HG02678 (cell line): ENCODE measurements around the gene ASTN2.
A peak's percentile ranks its signal among the peaks of the same experiment; 100 is the strongest.

Experiments used
- ATAC-seq: cut with Tn5 transposase; IDR thresholded peaks from one replicate; pipeline ENCODE4 v1.9.1; 2021; ENCODE audit warnings: mild to moderate bottlenecking, moderate library complexity; ENCODE audit not compliant: unreplicated experiment

Gene ASTN2

DNA sequence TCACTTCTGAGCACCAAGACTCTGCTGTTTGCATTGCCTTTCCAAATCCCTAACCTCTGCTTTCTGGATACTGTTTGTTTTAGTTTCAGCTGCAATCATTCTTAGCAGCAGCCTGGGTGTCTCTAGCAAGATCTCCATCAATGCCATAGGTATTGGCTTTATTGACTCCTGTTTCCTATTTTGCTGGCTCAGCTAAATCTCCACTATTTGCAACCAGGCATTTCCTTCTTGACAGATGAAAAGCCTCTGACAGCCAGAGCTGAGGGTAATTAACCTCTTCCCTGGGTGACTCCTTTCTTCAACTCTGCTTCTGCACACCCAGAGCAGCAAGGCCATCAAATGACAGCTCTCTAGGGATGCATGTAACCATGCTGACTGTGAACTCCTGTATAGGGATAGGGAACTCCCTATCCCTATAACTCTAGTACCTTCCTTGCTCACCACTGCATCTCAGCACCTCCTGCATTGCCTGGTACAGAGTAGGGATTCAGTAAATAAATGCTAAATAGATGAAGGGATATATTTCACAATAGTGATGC lies 434.2 kb downstream of the ASTN2 start:
- ATAC-seq: no peak

DNA sequence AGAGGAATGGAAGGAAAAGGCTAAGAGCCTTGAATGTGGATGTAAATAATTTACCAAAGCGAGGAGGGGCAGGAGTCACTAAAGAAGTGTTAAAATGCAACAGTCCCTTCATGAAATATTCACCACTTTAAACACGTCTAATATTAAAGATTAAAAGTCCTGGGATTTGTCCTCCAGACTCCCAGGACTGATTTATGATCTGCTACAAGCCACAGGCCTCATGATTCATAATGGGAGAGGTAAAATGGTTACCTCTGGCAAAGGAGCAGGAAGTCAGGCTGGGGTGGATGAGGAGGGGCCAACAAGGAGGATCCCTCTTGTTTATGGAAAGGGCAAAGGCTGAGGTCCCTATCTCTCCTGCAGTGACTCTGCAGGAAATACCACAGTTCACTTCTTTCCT lies 435.4 kb downstream of the ASTN2 start:
- no peak for ATAC-seq

DNA sequence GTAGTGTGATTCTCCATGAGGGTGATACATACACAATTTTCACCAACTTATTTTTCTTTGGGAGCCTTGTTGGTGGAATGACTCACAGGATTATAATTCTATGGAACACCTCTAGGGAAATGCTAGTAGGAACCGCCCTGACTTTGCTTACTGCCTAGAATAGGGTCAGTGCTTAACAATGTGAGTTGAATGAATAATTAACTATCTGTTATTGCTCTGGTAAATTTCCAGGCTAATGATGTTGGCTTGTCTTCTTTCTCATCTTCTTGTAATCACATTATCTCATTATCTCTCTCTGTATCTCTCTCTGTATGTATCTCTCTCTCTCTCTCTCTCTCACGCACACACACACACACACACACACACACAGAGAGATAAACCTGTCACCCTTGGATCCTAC lies 436.7 kb downstream of the ASTN2 start:
- no peak for ATAC-seq

DNA sequence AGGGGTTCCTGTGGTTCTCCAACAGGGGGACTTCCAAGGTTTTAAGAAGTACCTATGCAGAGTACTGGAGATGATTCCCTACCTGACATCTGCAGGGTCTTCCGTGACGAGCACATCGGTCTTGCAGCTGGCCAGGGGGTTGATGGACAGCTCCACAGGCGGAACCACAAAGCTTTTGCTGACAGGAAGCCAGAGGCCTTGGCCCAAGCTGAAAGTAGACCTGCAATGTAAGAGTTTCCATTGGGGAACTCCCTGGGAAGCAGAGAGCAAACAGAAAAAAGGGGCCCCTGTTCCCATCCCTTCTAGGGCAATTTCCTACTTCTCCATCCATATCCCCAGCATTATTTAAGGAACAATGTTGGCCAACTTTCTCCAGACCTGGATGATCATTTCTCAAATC lies 439.7 kb downstream of the ASTN2 start:
- ATAC-seq: no peak

DNA sequence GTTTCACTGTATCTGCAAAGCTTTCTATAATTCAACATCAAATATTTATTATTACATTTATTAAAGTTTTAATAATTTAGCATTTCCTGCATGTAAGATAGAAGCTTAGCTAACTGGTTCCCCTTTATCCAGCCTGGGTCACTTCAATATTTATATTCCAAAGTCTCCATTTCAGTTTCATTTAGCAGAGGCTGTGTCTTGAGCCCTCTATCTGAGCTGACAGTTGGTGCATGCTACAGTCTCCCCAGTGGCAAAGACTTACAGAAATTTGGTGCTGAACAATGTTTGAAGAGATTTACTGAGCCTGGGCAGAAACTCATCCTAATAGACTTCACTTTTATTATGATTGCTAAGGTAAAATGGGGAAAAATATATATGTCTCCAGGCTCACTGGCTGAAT lies 448.7 kb downstream of the ASTN2 start:
- no peak for ATAC-seq

DNA sequence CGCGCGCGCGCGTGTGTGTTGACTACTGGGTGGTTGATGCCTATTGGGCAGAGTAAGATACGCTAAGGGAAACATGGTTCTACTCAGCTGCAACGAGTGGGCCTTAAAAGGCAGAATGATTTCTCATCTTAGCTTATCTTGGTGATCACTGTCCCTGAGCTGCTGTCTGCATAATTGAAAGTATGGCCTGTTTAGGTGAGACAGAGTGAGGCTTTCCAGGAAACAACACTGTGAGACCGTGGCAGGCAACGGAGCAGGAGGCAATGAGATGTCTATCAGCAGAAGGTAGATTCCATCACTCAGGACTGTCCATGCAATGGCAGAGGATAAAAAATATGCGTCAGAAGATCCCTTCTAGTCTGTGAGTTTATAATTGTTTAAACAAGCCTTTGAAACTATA lies 450.6 kb downstream of the ASTN2 start:
- ATAC-seq: no peak

DNA sequence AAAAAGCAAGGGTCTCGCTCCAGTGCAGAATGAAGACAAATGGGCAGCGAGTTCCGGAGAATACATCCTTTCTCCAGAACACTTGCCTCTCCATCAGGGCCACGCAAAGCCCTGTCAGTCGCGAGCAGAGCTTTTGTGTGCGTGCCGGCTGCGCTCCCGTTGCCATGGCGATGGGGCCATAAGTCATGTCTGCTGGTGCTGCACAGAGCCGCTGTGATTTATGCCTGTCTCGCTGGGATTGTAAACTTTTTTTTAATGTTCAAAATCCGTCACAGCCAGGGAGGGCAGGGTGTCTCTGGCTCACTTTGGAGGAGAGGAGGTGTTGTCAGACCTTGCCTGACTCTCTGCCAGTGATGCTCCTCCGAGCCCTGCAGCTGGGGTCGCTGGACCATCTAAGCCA lies 455.0 kb downstream of the ASTN2 start:
- ATAC-seq: no peak

DNA sequence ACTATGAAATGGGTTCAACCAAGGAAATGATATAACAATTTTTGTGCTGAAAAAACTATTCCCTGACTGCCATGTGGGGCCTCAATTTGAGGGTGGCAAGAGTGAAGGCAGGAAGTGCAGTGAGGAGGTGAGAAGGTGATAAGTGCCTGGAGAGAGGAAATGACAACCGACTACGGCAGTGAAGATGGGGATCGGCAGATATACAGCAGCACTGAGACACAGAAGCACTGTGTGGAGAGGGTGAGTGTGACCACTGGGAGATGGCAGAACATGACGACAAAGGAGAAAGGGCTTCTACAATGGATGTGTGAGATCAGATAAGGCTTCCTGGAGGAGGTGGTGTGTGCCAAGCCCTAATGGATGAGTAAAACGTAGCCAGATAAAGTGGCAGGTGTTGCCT lies 456.0 kb downstream of the ASTN2 start:
- no peak for ATAC-seq

DNA sequence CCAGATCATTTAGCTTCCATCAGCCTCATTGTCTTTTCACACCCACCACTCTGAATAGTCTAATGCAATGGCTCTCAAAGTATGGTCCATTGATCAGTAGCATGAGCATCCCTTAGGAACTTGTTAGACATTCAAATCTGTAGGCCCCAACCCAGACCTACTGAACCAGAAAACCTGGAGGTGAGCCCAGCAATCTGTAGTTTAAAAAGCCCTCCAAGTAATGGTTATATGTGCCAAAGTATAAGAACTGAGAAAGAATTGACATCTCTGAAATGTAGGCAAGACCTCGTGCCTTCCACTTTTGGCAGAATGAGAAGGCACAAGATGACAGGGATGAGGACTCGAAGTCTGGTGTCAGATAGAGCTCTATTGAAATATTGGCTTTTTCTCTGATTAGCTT lies 460.1 kb downstream of the ASTN2 start:
- no peak for ATAC-seq

DNA sequence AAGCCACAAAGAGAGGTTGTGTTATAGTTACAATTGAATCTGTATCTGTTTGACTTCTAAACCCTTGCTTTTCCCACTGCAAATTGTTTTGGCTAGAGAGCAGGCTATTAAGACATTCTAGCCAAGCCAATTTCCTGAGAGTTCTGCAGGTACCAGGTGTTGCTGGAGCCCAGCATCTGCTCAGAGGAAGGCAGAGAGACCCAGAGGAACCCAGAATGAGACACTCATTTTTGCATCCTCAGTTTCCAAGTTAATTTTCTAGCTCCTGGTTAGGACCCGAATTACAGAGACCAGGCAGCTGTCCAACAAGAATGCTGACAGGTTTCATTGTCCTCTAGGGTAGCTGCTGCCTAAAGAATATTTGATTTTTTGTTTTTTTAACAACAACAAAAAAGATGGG lies 461.6 kb downstream of the ASTN2 start:
- ATAC-seq: no peak

DNA sequence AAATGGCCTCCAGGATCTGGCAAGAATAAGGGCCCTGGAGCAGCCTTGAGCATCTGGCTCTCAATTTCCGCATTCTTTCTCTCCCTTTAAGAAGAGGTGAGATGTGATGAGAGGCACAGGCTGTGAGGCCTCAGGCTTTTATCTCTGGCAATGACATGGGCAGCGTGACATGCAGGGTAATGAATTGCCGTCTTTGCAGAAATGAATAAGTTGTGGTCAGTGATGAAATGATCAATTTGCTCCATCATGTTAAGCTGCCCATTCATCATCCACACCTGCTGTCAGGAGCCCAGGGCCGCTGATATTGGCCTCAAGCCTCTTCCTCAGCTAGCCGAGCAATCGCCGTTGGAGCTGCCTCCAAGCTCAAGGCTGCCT lies 462.4 kb downstream of the ASTN2 start:
- no peak for ATAC-seq

DNA sequence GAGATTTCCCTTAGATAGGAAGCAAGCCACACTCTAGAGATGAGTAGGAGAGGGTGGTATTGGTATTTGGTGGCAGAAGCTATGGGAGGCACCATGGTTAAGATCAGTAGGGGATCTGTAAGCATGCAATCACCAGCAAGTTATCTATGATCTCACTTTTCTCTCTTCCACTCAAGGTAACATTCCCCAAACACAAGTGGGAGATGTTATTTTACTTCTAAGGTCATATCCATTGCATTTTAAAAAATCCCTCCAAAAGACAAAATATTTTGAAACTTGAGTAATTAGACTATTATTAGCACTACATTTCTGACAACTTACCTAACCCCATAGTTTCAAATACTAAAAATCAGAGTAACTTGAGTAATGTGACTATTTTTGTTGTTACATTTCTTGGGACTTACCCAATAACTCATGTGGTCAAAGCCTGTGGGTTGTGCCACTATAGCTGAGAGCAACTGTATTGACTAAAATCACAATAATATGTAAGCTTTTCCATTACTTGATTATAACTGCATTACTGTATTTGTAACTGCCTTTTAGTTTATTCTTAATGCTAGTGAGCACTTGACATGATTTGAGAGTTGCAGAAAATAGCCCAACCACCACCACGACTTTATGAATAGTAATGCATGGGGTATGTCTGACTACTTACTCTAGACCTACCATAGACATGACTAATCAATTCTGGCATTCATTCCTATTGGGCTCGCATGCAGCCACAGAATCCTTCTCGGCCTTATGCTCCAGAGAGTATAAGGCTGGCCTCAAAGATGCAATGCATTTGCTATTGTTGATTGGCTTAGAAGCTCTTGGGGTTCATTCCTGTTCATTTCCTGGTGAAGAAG lies 463.0 kb downstream of the ASTN2 start:
- ATAC-seq: peak; percentile 73

DNA sequence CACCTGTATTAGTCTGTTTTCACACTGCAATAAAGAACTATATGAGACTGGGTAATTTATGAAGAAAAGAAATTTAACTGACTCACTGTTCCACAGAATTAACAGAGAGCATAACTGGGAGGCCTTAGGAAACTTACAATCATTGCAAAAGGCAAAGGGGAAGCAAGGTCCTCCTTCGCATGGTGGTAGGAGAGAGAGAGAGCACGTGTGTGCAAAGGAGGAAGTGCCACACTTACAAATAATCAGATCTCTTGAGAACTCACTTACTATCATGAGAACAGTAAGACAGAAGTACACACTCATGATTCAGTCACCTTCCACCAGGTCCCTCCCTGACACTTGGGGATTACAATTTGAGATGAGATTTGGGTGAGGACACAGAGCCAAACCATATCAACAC lies 469.0 kb downstream of the ASTN2 start:
- ATAC-seq: no peak

DNA sequence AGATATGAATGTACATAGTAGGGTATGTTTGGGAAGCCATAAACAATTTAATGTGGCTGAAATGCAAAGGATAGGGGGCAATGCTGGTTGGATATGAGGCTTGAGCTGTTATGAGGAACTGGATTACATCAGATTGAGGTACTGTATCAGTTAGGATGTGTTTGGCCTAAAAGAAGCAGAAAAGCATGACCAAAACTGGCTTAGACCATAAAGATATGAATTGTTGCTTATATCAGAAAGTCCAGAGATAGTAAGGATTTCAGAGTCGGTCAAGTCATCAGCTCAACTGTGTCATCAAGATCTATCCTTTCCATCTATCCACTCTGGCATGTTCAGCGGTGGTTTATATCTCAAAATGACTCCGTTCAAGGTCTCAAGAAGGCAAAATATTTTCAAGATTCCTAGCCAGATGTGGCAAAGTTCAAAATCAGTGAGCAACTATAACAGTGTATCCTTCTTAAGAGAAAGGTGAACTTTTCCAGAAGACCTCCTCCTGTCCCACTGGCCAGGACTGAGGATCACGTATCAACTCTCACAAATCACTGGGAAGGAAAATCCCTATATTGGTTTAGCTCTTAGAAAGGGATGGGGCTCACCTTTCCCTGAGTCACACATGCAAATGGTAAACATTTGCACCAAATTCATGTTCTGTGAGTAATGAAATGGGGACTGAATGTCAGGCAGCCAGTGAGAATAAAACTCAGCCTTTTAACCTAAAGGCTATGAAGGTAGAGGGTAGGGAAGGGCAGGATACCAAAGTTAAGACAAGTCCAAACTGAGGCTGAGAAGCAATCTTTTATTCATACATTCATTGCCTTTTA lies 469.9 kb downstream of the ASTN2 start:
- no peak for ATAC-seq

DNA sequence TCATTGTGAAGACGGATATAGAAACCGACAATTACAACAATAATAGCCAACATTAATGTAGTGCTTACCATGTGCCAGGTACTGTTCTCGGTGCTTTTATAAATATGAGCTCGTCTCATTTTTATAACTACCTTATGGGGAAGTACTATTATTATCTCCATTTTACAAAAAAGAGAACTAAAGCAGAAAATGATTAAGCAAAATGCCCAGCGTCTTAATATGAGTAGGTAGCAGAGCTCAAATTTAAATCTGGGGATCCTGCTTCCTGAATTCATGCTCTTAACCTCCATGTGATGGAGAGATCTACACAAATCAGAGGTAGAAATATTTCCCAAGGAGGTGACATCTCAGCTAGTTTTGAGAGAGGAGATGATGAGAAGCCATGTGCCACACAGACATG lies 470.9 kb downstream of the ASTN2 start:
- no peak for ATAC-seq

DNA sequence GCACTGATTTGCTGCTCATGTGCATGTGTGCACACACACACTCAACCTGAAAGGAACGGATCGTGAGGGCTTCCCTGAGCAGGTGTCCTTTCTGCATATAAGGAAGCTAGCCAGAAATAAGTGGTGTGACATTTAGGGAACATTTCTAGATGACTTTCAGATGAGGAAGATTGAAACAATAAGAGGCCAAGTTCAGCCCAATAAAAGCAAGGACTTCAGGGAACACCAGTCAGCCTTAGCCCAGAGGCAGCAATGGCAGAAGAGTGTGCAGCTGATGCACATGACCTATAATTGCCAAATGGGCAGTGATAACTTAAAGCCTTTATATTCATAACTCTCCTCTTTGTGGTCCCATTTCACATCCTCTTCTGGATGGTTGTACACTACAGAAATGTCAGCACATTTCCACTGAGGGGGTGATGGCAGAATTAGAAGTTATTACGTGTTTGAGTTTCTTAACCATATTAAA lies 472.2 kb downstream of the ASTN2 start:
- ATAC-seq: no peak

DNA sequence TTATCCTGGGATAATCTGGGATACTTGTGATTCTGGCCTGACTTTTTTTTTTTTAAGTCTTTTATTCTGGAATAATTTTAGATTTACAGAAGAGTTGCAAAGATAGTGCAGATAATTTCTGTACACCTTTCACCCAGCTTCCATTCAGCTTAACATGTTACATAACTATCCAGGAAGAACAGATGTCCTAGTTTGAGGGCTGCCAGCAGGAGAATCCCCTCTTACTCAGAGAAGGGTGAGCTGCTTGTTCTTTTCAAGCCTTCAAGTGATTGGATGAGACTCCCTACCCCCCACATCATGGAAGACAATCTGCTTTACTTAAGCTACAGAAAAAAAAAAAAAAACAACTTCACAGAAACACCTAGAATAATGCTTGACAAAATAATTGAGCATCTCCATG lies 473.6 kb downstream of the ASTN2 start:
- ATAC-seq: no peak

DNA sequence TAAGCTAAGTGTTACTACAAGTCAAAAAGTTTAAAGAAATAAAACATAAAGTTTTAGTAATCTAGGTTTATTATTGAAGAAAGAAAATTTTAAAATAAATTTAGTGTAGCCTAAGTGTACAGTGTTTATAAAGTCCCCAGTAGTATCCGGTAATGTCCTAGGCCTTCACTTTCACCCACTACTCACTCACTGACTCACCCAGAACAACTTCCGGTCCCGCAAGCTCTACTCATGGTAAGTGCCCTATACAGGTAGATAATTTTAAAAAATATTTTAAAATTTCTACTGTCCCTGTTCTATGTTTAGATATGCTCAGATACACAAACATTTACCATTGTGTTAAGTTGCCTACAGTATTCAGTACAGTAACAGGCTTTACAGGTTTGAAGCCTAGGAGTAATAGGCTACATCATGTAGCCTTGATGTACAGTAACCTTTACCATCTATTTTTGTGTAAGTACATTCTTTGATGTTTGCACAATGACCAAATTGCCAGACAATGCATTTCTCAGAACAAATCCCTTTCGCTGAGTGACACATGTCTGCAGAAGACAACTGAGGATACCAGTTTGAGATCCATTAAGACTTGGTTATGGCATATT lies 474.1 kb downstream of the ASTN2 start:
- ATAC-seq: no peak

DNA sequence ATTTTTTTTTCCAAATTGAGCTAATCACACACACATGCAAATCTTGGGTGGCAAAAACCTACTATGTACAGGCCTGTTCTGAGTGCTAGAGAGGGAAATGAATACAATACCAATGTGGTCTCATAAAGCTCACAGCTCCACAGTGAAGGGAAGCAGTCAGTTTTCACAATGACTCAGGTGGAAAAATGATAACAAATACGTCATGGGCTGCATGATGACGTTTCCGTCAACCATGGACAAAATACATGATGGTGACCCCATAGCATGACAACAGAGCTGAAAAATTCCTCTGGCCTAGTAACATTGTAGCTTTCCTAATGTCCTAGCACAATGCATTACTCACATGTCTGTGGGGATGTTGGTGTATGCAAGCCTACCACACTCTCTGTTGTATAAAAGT lies 475.2 kb downstream of the ASTN2 start:
- ATAC-seq: peak; percentile 51

DNA sequence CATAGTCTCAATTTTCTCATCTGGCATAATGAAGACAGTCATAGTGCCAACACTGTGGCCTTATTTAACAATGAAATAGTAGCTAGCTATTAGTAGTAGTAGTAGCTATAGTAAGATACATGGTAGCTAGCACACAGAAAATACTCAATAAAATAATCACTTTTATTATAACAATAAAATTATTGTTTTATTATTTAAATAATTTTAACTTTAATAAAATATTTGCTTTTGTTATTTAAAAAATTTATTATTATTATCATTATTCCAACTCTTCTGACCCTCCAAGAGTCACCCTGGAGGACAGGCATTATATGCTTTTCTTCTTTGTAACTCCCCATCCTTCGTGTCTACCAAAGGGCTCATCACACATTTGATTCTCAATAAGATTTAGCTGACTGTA lies 475.7 kb downstream of the ASTN2 start:
- no peak for ATAC-seq

DNA sequence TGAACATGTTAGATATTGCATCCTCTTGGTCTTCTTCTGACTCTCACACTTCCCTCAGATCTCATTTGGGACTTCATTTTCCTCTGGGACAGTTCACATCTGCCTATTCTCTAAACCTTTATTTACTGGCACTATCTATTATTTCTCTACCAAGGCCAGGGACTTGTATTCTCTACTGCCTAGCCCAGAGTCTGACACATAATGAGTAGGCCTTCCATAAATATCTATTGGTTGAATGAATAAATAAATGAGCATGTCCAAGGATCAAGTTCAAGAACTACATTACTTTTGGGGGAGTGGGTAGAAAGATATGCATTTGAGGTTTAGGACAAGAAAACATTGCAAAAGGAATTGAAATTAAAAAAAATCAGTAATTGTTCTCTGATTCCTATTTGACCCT lies 477.5 kb downstream of the ASTN2 start:
- no peak for ATAC-seq
